ENCODE measurements around the gene LAPTM5. TPM values are rescaled to one million over a fixed set of nuclear protein-coding genes. Genes with fewer than 3 reads are reported as not detected.

Gene LAPTM5
- total RNA-seq, 1 donor from 2014 or later = 39.8 TPM

GRCh38 chr1:30704765-30705509, 52.6 kb downstream of the LAPTM5 start:
- H3K27me3 ChIP-seq = no peaks in the 10 kb centered on the region
- H3K36me3 ChIP-seq = no peaks in the 10 kb centered on the region
- no peaks in the 10 kb centered on the region for H3K9me3 ChIP-seq
- TF ChIP-seq POLR2AphosphoS5 (IDR thresholded peaks at IDR 0.05; ENCODE audit: insufficient read depth in 1 of 2, low read depth in 1 of 2) (peak in 1 of 2 donors; percentile 12), POLR2A (IDR thresholded peaks at IDR 0.05) (no peak)
- peak overlapping the region; percentile 94 for H3K27ac ChIP-seq
- peaks cover 42% of the 10 kb centered on the region for H3K4me1 ChIP-seq
- intact Hi-C loops (cut with DNase I) = loop anchor here (5.0 kb wide), 1 partner anchor 1468 kb away; the partner anchor contains the start of gene PTPRU
- no peak overlapping the region for H3K4me3 ChIP-seq
- no peak for DNase-seq (ENCODE audit: extremely low spot score in 2 of 2)

DNA sequence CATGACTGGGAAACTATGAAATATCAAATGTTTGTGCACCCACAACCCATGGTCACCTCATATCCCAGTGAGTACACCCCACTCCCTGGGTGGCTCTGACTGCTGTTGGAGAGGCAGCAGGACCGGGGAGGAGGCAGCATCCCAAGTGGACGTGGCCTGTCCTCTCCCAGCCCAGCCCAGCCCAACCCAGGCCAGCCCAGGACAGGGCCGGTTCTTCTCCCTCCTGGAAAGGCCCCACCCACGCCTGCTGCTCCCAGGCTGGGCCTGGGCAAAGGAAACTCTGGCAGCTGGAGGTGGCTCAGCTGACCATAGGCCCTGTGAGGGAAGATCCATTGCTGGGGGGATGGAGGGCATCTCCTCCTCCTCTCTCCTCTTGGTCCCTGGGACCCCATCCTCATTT, 53.3 kb downstream of the LAPTM5 start:
- H3K27ac ChIP-seq = peak overlapping the region; percentile 94
- no peaks in the 10 kb centered on the region for H3K9me3 ChIP-seq
- no peaks in the 10 kb centered on the region for H3K27me3 ChIP-seq
- H3K4me3 ChIP-seq = no peak overlapping the region
- intact Hi-C loops (cut with DNase I) = no loop called here
- peaks cover 42% of the 10 kb centered on the region for H3K4me1 ChIP-seq
- H3K36me3 ChIP-seq = no peaks in the 10 kb centered on the region
- DNase-seq (ENCODE audit: extremely low spot score in 2 of 2) = no peak
- no peak for TF ChIP-seq POLR2A (IDR thresholded peaks at IDR 0.05)
- peak in 1 of 2 donors; percentile 74 for TF ChIP-seq POLR2AphosphoS5 (IDR thresholded peaks at IDR 0.05; ENCODE audit: insufficient read depth in 1 of 2, low read depth in 1 of 2)

GRCh38 chr1:30702823-30703222, 54.8 kb downstream of the LAPTM5 start:
- no peak for DNase-seq (ENCODE audit: extremely low spot score in 2 of 2)
- peaks cover 47% of the 10 kb centered on the region for H3K4me1 ChIP-seq
- intact Hi-C loops (cut with DNase I) = no loop called here

GRCh38 chr1:30701258-30701633, 56.3 kb downstream of the LAPTM5 start:
- Histone ChIP-seq H3K9me3 (no peaks in the 10 kb centered on the region), H3K4me1 (peaks cover 58% of the 10 kb centered on the region), H3K27ac (peak overlapping the region; percentile 97), H3K4me3 (no peak overlapping the region), H3K27me3 (no peaks in the 10 kb centered on the region), H3K36me3 (no peaks in the 10 kb centered on the region)
- TF ChIP-seq POLR2A (IDR thresholded peaks at IDR 0.05) (no peak), POLR2AphosphoS5 (IDR thresholded peaks at IDR 0.05; ENCODE audit: insufficient read depth in 1 of 2, low read depth in 1 of 2) (peak; percentile 1 to 5)
- intact Hi-C loops (cut with DNase I) = no loop called here
- no peak for DNase-seq (ENCODE audit: extremely low spot score in 2 of 2)

More at GRCh38 chr1:30702823-30703222, 54.8 kb downstream of the LAPTM5 start:
- H3K36me3 ChIP-seq = no peaks in the 10 kb centered on the region
- H3K4me3 ChIP-seq = no peak overlapping the region
- peak overlapping the region; percentile 97 for H3K27ac ChIP-seq
- H3K27me3 ChIP-seq = no peaks in the 10 kb centered on the region
- H3K9me3 ChIP-seq = no peaks in the 10 kb centered on the region
- no peak for TF ChIP-seq POLR2A (IDR thresholded peaks at IDR 0.05)

DNA sequence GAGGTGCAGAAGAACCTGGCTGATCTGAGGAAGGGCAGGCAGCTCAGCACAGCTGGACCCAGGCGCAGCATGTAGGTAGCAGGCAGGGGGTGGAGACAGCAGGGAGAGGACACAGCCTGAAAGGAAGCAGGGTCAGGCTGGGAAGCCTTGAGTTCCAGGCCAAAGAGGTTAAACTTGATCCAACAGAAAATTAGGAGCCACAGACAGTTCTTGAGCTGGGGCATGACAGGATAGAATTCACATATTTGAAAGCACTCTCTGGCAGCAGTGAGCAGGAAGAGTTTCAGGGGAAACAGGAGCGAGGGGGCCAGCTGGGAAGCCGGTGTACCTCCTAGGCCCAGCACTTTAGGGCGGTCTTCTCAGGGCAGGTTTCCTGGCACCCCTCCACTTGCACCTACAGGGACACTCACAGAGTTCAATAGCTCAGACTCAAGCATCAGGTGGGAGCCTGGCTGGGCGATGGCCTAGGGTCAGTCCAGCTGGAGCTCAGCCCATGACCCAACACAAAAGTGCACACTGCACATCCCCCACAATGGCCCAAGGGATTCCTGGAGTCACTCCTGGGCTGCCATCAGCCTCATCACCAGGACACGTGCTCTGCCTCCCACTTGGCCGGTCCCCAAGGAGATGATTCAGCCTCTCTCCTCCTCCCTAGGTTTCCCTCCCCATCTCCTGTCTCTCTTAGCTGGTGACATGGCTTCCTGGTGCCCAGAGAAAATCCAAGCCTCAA, 56.9 kb downstream of the LAPTM5 start:
- DNase-seq (ENCODE audit: extremely low spot score in 2 of 2) = peak in 1 of 2 donors; percentile 95
- no peaks in the 10 kb centered on the region for H3K9me3 ChIP-seq
- peak overlapping the region; percentile 97 for H3K27ac ChIP-seq
- intact Hi-C loops (cut with DNase I) = no loop called here
- H3K36me3 ChIP-seq = no peaks in the 10 kb centered on the region
- peak; percentile 62 to 84 for TF ChIP-seq POLR2AphosphoS5 (IDR thresholded peaks at IDR 0.05; ENCODE audit: insufficient read depth in 1 of 2, low read depth in 1 of 2)
- no peak for TF ChIP-seq POLR2A (IDR thresholded peaks at IDR 0.05)
- TF ChIP-seq, protein P1, sequence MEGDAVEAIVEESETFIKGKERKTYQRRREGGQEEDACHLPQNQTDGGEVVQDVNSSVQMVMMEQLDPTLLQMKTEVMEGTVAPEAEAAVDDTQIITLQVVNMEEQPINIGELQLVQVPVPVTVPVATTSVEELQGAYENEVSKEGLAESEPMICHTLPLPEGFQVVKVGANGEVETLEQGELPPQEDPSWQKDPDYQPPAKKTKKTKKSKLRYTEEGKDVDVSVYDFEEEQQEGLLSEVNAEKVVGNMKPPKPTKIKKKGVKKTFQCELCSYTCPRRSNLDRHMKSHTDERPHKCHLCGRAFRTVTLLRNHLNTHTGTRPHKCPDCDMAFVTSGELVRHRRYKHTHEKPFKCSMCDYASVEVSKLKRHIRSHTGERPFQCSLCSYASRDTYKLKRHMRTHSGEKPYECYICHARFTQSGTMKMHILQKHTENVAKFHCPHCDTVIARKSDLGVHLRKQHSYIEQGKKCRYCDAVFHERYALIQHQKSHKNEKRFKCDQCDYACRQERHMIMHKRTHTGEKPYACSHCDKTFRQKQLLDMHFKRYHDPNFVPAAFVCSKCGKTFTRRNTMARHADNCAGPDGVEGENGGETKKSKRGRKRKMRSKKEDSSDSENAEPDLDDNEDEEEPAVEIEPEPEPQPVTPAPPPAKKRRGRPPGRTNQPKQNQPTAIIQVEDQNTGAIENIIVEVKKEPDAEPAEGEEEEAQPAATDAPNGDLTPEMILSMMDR (IDR thresholded peaks at IDR 0.05) = no peak
- no peak overlapping the region for H3K4me3 ChIP-seq
- no peaks in the 10 kb centered on the region for H3K27me3 ChIP-seq
- H3K4me1 ChIP-seq = peaks cover 63% of the 10 kb centered on the region

DNA sequence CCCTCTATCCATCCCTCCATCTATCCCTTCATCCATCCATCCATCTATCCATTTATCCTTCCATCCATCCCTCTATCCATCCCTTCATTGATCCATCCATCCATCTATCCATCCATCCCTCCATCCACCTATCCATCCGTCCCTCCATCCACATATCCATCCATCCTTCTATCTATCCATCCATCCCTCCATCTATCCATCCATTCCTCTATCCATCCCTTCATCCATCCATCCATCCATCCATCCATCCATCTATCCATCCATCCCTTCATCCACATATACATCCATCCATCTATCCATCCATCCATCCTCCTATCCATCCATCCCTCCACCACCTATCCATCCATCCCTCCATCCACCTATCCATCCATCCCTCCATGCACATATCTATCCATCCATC, 57.8 kb downstream of the LAPTM5 start:
- H3K9me3 ChIP-seq = no peaks in the 10 kb centered on the region
- no peak for TF ChIP-seq POLR2A (IDR thresholded peaks at IDR 0.05)
- TF ChIP-seq, protein P1 (IDR thresholded peaks at IDR 0.05) = no peak
- no peak for TF ChIP-seq POLR2AphosphoS5 (IDR thresholded peaks at IDR 0.05; ENCODE audit: insufficient read depth in 1 of 2, low read depth in 1 of 2)
- H3K27me3 ChIP-seq = no peaks in the 10 kb centered on the region
- peak overlapping the region; percentile 97 for H3K27ac ChIP-seq
- no peak for DNase-seq (ENCODE audit: extremely low spot score in 2 of 2)
- H3K36me3 ChIP-seq = no peaks in the 10 kb centered on the region
- peaks cover 66% of the 10 kb centered on the region for H3K4me1 ChIP-seq
- no peak overlapping the region for H3K4me3 ChIP-seq
- intact Hi-C loops (cut with DNase I) = loop anchor here (10.0 kb wide), 1 partner anchor 175 kb away; no protein-coding TSS in a partner anchor

All from vagina (tissue), 2 donors.